AML-193 (cell line): ENCODE results near the gene EXPH5.
"Not testable (repeated sequence)": the region's sequence is repeated elsewhere in the genome, so short reads cannot be mapped to it uniquely, and the experiment has no call there.

Source experiments
- DNase-seq, 2 experiments: peaks; one replicate each; lab custom pipeline; 2025; lab: John Stamatoyannopoulos, UW

EXPH5 gene

DNA sequence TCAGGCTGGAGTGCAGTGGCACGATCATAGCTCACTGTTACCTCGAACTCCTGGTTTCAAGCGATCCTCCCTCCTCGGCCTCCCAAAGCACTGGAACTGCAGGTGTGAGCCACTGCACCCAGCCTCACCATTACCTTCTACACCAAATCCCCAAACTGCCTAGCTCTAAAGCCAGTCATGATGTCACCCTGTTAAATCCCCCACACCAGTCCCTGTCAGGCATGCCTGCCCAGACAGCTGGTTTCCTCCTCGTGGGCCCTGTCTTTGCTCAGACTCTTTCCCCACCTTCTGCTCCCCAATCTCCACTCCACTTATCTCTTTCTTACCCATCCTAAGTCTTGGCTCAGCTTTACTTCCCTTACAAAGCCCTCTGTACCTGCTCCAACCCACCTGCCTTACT lies 12.5 kb upstream of the EXPH5 start:
- no peak for DNase-seq

DNA sequence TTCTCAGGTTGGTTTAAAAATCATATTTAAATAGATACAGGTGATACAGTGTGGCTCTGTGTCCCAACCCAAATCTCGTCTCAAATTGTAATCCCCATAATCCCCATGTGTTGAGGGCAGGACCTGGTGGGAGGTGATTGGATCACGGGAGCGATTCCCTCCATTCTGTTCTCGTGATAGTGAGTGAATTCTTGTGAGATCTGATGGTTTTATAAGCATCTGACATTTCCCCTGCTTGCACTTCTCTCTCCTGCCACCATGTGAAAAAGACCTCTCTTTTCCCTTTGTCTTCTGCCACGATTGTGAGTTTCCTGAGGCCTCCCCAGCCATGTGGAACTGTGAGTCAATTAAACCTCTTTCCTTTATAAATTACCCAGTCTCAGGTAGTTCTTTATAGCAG lies 9.2 kb upstream of the EXPH5 start:
- not testable (repeated sequence) for DNase-seq

DNA sequence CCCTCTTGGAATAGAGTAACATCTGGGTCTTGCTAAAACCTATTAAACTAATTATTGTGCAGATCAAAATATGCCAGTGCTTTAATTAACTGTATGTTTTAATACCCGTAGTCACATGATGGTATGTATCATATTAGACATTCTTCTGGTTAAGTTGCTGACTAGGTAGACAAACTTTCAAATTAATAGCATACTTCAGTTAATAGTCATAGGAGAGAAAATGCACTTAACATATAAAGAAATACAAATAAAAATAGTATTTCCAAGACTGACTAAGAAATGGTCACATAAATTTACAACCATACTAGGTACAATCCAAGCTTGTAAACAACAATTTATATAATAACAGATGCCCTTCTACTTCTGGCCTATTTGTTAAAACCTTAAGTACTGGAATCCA lies 7.6 kb upstream of the EXPH5 start:
- no peak for DNase-seq

- no peak for DNase-seq
These were observed 6.4 kb upstream of the EXPH5 start for GRCh38 chr11:108599978-108600377.

- DNase-seq = no peak
These were observed 4.3 kb upstream of the EXPH5 start for GRCh38 chr11:108597736-108598355.

DNA sequence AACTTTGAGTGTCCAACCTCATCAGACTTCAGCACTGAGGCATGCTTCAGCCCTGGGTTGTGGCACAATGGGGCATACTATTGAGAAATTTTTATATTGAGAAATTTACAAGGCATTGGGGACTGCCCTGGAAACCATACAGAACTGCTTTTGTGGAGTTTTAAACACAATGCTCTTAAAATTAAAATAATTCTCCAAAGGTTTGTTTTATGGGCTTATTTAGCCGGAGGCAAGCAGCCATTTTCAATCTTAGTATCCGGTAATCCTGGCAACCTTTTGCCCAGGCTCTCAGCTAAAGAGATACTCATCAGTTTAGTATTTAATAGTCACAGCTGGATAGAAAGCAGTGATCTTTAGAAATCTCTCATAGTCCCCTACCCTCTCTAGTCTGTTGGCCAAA lies 3.1 kb upstream of the EXPH5 start:
- peak; percentile 17 to 27 for DNase-seq

- DNase-seq = no peak
These were observed 411 bp upstream of the EXPH5 start for GRCh38 chr11:108593923-108594434.

DNA sequence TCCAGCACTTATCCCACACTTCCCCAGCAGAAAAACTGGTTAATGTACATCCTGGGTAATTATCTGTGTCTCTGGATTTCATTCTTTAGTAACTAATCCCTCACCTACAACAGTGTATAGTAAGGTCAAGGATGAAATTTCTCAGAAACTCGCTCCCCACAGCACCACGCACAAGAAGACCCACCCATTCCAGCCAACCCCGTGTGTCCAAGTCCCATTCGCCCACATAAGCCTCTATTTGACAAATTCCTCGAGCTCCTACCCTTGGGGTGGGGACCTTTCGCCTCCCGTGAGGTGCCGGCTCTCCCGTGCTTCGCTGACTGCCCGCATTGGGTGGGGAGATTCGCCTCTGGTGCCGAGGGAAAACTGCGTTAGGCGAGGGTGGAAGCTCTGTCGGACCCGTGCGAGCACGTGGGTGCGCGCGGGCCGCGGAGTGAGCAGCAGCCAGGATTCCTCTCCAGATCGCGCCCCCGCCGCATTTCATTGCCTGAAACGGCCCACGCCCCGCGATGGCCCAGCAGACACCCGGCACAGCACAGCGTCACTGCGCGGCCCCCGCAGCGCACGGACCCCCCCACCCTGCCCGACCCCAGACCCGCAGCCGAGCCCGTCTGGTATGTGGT lies 866 bp downstream of the EXPH5 start:
- peak; percentile 10 to 11 for DNase-seq

- no peak for DNase-seq
These were observed 1.7 kb downstream of the EXPH5 start for GRCh38 chr11:108591893-108592292.

- no peak for DNase-seq
These were observed 4.4 kb downstream of the EXPH5 start for GRCh38 chr11:108589136-108589535.

GRCh38 chr11:108588287-108588686 lies 5.3 kb downstream of the EXPH5 start:
- no peak for DNase-seq

GRCh38 chr11:108587109-108587508 lies 6.5 kb downstream of the EXPH5 start:
- DNase-seq = no peak

DNA sequence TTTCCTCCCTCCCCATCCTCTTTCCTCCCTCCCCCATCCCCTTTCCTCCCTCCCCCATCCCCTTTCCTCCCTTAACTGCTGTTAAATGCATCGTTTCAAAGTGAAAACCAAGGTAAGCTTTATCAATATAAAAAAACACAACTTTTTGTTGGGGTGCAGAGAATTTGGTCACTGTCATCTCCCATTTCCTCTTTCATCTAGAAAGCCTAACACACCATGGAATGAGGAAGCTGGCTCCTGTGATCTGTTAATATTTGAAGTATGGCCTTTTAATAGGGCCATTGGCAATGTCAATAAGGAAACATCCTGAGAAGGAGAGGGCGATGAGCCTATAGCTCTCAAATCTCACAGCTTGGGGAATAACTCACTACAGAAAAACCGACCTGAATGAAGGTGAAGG lies 7.0 kb downstream of the EXPH5 start:
- peak; percentile 46 for DNase-seq

- DNase-seq = not testable (repeated sequence)
These were observed 7.4 kb downstream of the EXPH5 start for GRCh38 chr11:108586185-108586584.

GRCh38 chr11:108584973-108585372 lies 8.6 kb downstream of the EXPH5 start:
- no peak for DNase-seq

DNA sequence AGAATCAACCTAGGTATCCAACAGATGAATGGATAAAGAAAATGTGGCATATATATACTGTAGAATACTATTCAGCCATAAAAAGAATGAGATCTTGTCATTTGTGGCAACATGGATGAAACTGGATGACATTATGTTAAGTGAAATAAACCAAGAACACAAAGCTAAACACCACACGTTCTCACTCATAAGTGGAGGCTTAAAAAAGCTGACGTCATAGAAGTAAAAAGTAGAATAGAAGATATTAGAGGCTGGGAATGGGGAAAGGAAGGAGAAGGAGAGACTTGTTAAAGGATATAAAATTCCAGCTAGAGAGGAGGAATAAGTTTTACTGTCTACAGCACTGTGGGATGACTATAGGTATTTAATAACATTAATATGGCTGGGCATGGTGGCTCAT lies 12.9 kb downstream of the EXPH5 start:
- no peak for DNase-seq

- DNase-seq = no peak
These were observed 13.5 kb downstream of the EXPH5 start for GRCh38 chr11:108580043-108580442.

GRCh38 chr11:108576523-108576922 lies 17.0 kb downstream of the EXPH5 start:
- no peak for DNase-seq

GRCh38 chr11:108574675-108575074 lies 18.9 kb downstream of the EXPH5 start:
- no peak for DNase-seq

GRCh38 chr11:108571001-108571400 lies 22.6 kb downstream of the EXPH5 start:
- DNase-seq = no peak

GRCh38 chr11:108569896-108570295 lies 23.7 kb downstream of the EXPH5 start:
- DNase-seq = no peak

DNA sequence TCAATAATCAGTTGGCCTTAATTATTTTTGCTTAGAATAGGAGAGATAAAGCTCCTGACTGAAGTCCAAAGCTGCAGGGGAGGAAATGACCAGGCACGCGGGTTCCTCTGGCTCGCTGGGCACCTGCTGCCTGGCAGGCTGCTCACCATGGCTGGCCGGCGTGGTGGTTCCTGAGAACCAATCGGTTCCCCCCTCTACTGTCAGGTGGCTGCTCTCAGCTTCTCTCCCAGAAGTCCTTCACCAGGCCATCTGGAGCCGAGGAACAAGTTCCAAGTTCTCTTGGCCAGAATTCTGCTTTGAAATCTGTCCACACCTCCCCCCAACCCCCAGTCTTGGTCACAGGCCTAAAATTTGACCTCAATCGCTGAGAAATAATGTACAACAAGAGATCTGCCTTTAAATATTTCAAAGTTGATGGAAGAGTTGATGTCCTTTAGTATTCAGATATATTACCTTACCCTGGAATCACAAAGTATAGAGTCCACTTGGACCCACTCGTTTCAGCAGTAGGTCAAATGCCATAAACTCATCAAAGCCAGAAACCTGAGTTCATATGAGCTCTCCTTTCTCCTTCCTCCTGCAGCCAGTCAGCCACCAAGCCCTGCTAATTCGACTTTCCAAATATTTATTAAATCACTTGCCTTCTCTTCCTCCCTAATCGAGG lies 25.2 kb downstream of the EXPH5 start:
- no peak for DNase-seq

DNA sequence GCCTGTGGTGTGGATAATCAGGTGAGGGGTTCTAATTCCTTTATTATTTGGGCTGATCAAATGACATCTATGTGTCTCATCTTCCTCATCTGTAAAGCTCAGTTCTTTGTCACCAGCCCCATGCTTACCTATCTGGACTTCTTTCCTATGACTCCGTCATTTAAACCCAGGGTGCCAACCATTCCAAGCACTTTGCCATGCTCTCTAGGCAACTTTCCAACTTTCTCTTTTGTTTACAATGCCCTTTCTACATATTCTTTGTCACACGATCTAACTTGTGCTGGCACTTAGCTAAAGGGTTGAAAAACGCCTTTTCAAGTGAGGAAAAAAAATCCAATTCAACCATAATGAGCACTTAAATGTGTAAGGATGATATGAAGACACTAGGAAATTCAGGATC lies 27.9 kb downstream of the EXPH5 start:
- DNase-seq = no peak
